Spleen (tissue), 7 donors: Measurements from ENCODE around the gene PICK1.
"Not testable (repeated sequence)": the region's sequence is repeated elsewhere in the genome, so short reads cannot be mapped to it uniquely, and the experiment has no call there.

Experiments
- POLR2A ChIP-seq, 3 donors: fragments of 450-650 bp; IDR thresholded peaks; one replicate each; pipeline ENCODE4 v1.5.1; 2017; ENCODE audit warnings: antibody characterized with exemption in 3 of 3, mild to moderate bottlenecking in 1 of 3
- TF ChIP-seq, protein P1 (sequence below), 11 experiments: fragments of 200-600 bp in 7 of 11; fragments of 450-650 bp in 4 of 11; sonication (generic) in 4 of 11; IDR thresholded peaks in 8 of 11; conservative IDR thresholded peaks in 3 of 11; 1 replicate in 7 of 11; 2 replicates in 4 of 11; pipeline versions ENCODE4 v1.4.0 to v1.8.0; 2016 to 2021; ENCODE audit warnings: antibody characterized with exemption in 11 of 11, inconsistent platforms in 4 of 11, mild to moderate bottlenecking in 1 of 11
- donor health status: DM: no; HTN: no; CAD: no; lungs with moderate emphysema.
- donor health status: DM: no; HTN: no; CAD: no.
- donor health status: DM: no; HTN: no; CAD: no.

GRCh38 chr22:38037367-38038150, 19.6 kb upstream of the PICK1 start:
- TF ChIP-seq, protein P1, sequence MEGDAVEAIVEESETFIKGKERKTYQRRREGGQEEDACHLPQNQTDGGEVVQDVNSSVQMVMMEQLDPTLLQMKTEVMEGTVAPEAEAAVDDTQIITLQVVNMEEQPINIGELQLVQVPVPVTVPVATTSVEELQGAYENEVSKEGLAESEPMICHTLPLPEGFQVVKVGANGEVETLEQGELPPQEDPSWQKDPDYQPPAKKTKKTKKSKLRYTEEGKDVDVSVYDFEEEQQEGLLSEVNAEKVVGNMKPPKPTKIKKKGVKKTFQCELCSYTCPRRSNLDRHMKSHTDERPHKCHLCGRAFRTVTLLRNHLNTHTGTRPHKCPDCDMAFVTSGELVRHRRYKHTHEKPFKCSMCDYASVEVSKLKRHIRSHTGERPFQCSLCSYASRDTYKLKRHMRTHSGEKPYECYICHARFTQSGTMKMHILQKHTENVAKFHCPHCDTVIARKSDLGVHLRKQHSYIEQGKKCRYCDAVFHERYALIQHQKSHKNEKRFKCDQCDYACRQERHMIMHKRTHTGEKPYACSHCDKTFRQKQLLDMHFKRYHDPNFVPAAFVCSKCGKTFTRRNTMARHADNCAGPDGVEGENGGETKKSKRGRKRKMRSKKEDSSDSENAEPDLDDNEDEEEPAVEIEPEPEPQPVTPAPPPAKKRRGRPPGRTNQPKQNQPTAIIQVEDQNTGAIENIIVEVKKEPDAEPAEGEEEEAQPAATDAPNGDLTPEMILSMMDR (IDR thresholded peaks at IDR 0.05 in 8 of 11, conservative IDR thresholded peaks at IDR 0.05 in 3 of 11), result not testable (repeated sequence)
- TF ChIP-seq POLR2A (IDR thresholded peaks at IDR 0.05), result not testable (repeated sequence)
